Subcutaneous abdominal adipose tissue (tissue), 5 donors: ENCODE data around the gene SLIT3.

Source experiments
- H3K27ac ChIP-seq: one replicate; pipeline ENCODE4 v1.7.0; 2013; ENCODE audit warnings: low read depth, mild to moderate bottlenecking, inconsistent platforms, low read length, moderate library complexity
- H3K27me3 ChIP-seq, 5 donors: one replicate each; pipeline ENCODE4 v1.7.0; 2013; ENCODE audit warnings: low read length in 5 of 5, inconsistent platforms in 1 of 5; ENCODE audit not compliant: control insufficient read depth in 5 of 5, insufficient read depth in 4 of 5
- H3K36me3 ChIP-seq, 5 donors: one replicate each; pipeline ENCODE4 v1.7.0; 2013; ENCODE audit warnings: low read length in 5 of 5; ENCODE audit not compliant: control insufficient read depth in 5 of 5, insufficient read depth in 5 of 5
- H3K4me1 ChIP-seq, 5 donors: one replicate each; pipeline ENCODE4 v1.7.0; 2013; ENCODE audit warnings: low read length in 5 of 5, mild to moderate bottlenecking in 3 of 5, moderate library complexity in 1 of 5; ENCODE audit not compliant: control insufficient read depth in 5 of 5, insufficient read depth in 5 of 5
- H3K4me3 ChIP-seq, 5 donors: one replicate each; pipeline ENCODE4 v1.7.0; 2013; ENCODE audit warnings: low read length in 5 of 5, low read depth in 1 of 5
- H3K9ac ChIP-seq, 5 donors: one replicate each; pipeline ENCODE4 v1.7.0; 2013; ENCODE audit warnings: low read length in 5 of 5, mild to moderate bottlenecking in 4 of 5, moderate library complexity in 3 of 5
- H3K9me3 ChIP-seq, 5 donors: one replicate each; pipeline ENCODE4 v1.7.0; 2013; ENCODE audit warnings: low read length in 5 of 5; ENCODE audit not compliant: control insufficient read depth in 5 of 5
- donor health status: healthy.
- donor health status: healthy.
- donor health status: healthy.
- donor health status: healthy.
- donor health status: healthy.

SLIT3 gene

DNA sequence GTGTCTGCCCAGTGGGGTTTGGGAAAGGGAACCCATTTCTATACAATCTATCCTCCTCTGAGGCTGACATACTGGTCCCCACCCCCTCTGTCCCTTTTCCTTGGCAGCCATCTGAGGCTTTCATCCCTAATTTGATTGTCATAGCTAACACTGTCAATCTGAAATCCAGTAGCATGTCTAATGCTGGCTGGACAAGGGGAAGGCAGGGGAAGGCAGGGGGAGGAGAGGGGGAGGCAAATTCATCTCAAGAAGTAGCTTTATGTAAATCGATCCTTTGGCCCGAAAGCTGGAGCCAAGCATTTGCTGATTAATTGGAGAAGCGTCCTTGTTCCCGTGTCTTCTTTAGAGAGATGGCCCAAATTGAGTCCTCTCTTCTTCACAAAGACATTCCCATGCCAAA lies 407.7 kb downstream of the SLIT3 start:
- no peak overlapping the region for H3K9ac ChIP-seq
- H3K27ac ChIP-seq, result no peak overlapping the region
- H3K4me1 ChIP-seq, result no peaks in the 10 kb centered on the region
- H3K27me3 ChIP-seq, result no peaks in the 10 kb centered on the region
- no peak overlapping the region for H3K4me3 ChIP-seq
- no peaks in the 10 kb centered on the region for H3K9me3 ChIP-seq
- no peaks in the 10 kb centered on the region for H3K36me3 ChIP-seq

DNA sequence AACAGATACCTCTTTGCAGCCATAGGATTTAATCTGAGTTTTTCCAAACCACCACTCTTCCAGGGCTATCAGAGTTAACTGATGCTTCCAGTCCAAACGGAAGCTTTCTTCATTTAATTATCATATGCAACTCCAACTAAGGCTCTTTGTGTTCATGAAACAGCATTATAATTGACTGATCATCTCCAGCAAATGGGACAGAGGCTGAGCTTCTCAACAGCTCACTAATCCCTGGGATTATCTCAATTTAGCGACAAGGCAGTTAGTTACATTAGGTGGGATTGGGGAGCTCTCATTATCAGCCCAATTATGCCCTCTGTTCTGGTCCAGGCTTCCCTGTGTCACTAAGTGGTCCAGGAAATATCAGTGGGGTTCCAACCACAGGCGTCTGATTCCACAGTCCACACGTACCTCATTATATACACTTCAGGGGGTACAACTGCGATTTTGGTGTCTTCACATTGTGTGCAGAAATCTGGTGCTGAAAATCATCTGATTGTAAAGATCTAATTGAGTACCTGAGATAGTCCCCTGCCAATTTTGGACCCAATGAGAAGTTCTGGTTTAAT lies 408.2 kb downstream of the SLIT3 start:
- Histone ChIP-seq H3K9ac (no peak overlapping the region), H3K36me3 (no peaks in the 10 kb centered on the region)

DNA sequence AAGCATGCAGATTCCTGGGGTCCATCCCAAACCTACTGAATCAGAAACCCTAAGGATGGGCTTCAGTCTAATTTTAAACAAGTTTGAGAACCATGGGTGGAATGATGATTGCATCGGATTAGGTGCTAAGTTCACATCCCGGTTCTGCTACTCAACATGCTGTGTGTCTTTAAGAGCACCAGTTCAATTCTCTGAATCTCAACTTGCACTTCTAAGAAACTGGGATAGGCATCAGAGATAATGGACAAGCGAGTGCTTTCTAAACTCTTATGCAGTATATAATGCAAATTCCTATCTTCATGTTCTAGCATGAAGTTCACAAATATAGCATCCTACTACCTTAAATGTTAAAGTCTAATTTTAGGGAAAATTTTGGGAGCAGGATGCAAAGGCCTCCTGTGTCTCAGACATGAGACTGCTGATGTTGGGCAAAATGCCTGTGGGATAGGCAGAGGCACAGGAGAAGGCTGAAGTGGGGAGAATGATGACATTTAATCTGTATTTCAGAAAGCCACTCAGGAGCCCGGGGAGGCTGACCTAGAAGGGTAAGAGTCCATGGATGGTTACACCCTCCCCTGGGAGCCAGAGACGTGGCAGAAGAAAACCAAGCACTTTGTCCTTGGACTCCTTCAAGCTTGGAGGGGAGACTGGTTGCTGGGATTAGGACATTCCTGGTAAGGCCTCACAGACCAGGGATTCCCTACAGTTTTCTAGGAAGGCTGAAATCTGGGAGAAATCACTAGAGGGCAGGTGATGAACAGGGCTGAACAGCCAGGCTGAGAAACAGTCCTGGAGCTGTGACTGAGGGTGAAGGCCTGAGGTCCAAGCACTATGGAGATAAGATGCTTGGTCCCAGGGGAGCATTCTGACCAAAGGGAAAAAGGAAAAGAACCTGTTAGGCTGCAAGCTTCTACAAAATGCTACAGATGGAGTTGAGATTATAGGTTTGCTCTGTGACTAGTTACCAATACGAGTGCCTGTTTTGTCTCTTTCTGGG lies 409.8 kb downstream of the SLIT3 start:
- Histone ChIP-seq H3K27ac (no peak overlapping the region), H3K36me3 (no peaks in the 10 kb centered on the region), H3K4me1 (peaks cover 0 to 7% (median 0%) of the 10 kb centered on the region in 5 donors), H3K9ac (no peak overlapping the region), H3K27me3 (no peaks in the 10 kb centered on the region), H3K9me3 (no peaks in the 10 kb centered on the region), H3K4me3 (no peak overlapping the region)

More for the DNA sequence above, 408.2 kb downstream of the SLIT3 start:
- Histone ChIP-seq H3K27me3 (no peaks in the 10 kb centered on the region), H3K4me1 (no peaks in the 10 kb centered on the region), H3K27ac (no peak overlapping the region), H3K4me3 (no peak overlapping the region), H3K9me3 (no peaks in the 10 kb centered on the region)

DNA sequence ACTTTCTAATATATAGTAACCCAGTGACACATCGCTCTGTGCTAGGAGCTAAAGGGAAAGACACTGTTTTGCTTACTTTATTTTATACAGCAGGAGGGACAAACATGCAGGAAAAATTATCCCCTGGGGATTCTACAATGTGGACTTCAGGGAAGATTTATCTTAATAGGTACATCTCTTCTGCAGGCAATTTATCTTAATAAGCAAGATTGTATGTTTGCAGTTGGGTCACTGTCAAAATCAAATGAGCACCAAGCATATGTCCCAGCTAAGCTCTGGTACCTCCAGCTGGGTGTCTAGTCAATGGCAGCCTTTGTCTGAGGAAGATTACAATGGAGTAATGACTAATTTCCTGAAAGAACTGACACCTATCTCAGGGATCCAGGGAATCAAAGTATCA lies 411.9 kb downstream of the SLIT3 start:
- Histone ChIP-seq H3K27me3 (no peaks in the 10 kb centered on the region), H3K4me3 (no peak overlapping the region), H3K36me3 (no peaks in the 10 kb centered on the region), H3K27ac (no peak overlapping the region), H3K4me1 (peaks cover 0 to 7% (median 0%) of the 10 kb centered on the region in 5 donors), H3K9me3 (no peaks in the 10 kb centered on the region), H3K9ac (no peak overlapping the region)

DNA sequence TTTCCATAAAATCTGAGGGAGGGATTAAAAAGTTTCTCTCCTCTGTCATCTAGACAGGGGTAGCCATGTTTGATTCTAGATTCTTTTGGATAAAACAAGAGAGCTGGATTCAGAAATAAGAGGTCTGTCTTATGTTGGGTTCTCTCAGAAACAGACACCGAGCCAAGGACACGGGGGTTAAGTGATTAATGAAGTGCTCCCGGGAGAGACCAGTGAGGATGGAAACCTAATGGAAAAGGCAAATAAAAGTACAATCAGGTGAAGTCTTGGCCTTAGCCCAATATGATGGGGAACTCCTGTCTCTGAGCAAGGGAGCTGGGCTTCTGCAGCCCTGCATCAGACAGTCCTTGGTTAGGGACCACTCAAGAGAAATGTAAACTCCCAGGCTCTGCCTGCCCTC lies 413.0 kb downstream of the SLIT3 start:
- Histone ChIP-seq H3K27ac (no peak overlapping the region), H3K27me3 (no peaks in the 10 kb centered on the region), H3K4me3 (no peak overlapping the region), H3K36me3 (peaks cover 0 to 1% (median 0%) of the 10 kb centered on the region in 5 donors), H3K9ac (no peak overlapping the region), H3K4me1 (peaks cover 0 to 7% (median 0%) of the 10 kb centered on the region in 5 donors), H3K9me3 (no peaks in the 10 kb centered on the region)

DNA sequence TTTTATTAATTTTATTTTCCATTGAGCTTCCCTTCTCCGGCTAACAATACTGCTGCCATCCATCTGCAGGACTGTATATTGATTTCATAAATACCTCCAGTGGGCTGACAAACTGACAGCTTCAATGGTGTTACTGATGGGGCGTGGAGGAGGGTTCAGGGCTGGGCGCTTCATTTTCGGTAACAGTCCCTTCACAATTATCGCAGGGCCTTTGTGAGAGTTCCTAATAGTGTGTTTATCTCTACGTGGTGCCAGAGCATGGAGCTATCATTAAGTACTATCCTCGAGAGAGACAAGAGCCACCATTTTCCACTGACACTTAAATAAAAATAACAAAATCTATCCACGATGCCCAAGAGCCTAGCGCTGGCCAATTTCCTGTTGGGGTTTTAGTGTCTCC lies 414.8 kb downstream of the SLIT3 start:
- H3K9me3 ChIP-seq, result no peaks in the 10 kb centered on the region
- H3K27ac ChIP-seq, result no peak overlapping the region
- H3K4me1 ChIP-seq, result peaks cover 0 to 7% (median 0%) of the 10 kb centered on the region in 5 donors
- H3K9ac ChIP-seq, result no peak overlapping the region
- no peaks in the 10 kb centered on the region for H3K27me3 ChIP-seq
- H3K36me3 ChIP-seq, result peaks cover 0 to 4% (median 0%) of the 10 kb centered on the region in 5 donors
- H3K4me3 ChIP-seq, result no peak overlapping the region

DNA sequence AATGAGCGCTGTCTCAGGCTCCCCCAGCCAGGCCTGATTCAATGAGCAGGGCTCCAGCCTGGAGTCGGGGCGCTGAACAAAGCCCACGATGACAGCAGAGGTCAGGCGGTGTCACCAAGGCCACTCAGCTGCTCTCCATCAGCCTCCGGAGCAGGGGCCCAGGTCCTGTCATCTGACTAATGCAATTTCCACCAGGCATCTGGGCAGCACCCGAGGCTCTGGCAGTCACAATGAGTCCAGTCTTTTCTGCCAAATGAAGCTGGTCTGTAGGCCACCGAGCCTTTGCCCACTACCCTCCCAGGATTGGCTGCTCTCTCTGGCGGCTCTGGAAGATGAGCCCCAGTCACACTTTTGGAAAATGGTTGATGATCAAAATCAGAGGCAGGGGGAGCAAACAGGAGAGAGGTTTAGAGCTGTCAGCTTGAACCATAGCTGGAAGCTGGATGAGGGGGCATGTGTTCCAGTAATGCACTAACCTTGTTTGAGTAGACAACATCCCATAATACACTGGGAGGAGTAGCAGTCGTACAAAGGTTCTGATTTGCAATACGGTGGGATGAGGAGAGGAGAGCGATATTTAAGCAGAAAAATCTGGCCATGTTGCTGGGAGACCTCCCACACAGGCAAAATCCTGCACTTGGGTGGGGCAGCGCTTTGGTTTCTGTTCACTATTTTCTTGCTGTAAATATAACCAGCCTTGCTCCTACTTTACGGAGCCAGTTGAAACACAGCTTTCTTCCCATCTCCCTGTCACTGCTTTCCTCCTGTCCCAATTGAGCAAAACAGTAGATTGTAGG lies 415.4 kb downstream of the SLIT3 start:
- Histone ChIP-seq H3K27me3 (no peaks in the 10 kb centered on the region), H3K4me1 (peaks cover 0 to 7% (median 0%) of the 10 kb centered on the region in 5 donors), H3K36me3 (peaks cover 0 to 4% (median 0%) of the 10 kb centered on the region in 5 donors), H3K4me3 (no peak overlapping the region), H3K9me3 (no peaks in the 10 kb centered on the region), H3K9ac (no peak overlapping the region), H3K27ac (no peak overlapping the region)

DNA sequence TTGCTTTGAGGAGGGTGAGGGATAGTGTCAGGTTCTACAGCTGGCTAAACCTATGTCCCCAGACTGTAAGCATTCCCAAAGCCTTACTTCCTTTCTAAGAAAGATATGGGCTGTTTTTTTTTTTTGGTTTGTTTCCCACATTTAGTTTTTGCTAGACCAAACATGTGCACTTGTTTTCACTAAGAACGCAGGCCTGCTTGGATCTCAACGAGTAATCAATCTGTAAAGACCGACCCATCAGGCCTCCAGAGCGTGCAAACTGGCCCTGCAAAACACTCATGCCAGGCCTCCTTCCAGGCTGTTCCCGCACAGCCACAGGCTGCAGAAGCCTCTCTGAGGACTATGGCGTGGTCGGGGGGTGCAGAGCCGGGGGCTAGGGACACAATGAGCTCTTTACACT lies 416.9 kb downstream of the SLIT3 start:
- Histone ChIP-seq H3K4me3 (no peak overlapping the region), H3K36me3 (peaks cover 0 to 4% (median 0%) of the 10 kb centered on the region in 5 donors), H3K27ac (no peak overlapping the region), H3K9me3 (no peaks in the 10 kb centered on the region), H3K27me3 (no peaks in the 10 kb centered on the region), H3K9ac (no peak overlapping the region), H3K4me1 (peaks cover 0 to 15% (median 7%) of the 10 kb centered on the region in 5 donors)

DNA sequence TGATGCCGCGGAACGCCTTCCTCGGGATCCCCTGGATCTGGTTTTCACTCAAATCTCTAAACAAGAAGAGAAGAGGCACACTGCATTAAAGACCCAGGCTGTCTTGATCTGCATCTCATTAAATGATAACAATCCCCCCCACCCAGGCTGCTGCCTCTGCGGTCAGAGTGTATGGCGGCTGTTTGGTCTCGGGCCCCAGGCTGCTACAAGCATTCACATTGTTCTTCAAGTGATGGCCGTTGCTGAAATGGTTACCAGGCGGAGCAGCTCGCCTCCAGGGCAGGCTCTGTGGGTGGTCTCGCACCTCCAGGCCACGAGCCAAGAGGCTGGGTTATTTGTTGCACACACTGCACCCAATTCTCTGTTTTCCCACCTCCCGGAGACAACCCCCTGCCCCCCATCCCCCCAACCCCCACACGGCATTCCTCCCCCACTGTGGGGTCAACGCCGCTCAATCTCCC lies 417.6 kb downstream of the SLIT3 start:
- H3K9me3 ChIP-seq, result no peaks in the 10 kb centered on the region
- no peak overlapping the region for H3K9ac ChIP-seq

More for the DNA sequence above, 417.6 kb downstream of the SLIT3 start:
- no peak overlapping the region for H3K4me3 ChIP-seq
- H3K36me3 ChIP-seq, result peaks cover 0 to 4% (median 0%) of the 10 kb centered on the region in 5 donors
- H3K4me1 ChIP-seq, result peaks cover 0 to 16% (median 7%) of the 10 kb centered on the region in 5 donors
- no peaks in the 10 kb centered on the region for H3K27me3 ChIP-seq
- no peak overlapping the region for H3K27ac ChIP-seq
